ENCODE measurements around the gene GRIPAP1. TPM values are rescaled to one million over a fixed set of nuclear protein-coding genes. Genes with fewer than 3 reads are reported as not detected.

The GRIPAP1 gene
- total and polyA plus RNA-seq, 4 donors = 29.1 to 116 (median 60.6) TPM

GRCh38 chrX:48934581-48935300 is 67.3 kb downstream of the GRIPAP1 start:
- Histone ChIP-seq H3K36me3 (ENCODE audit: control insufficient read depth, insufficient read depth, low read length) (peaks cover 15% of the 10 kb centered on the region), H3K27ac (ENCODE audit: low read depth, low read length) (no peak overlapping the region)
- WGBS (ENCODE audit: insufficient coverage) = 60% methylated on average over 1 of the region's 7 CpGs

GRCh38 chrX:48933757-48934156 is 68.3 kb downstream of the GRIPAP1 start:
- Histone ChIP-seq H3K27me3 (ENCODE audit: control insufficient read depth, insufficient read depth, low read length) (no peaks in the 10 kb centered on the region), H3K36me3 (ENCODE audit: control insufficient read depth, insufficient read depth, low read length) (peaks cover 15% of the 10 kb centered on the region), H3K4me1 (ENCODE audit: control insufficient read depth, insufficient read depth, low read length) (no peaks in the 10 kb centered on the region), H3K27ac (ENCODE audit: low read depth, low read length) (no peak overlapping the region), H3K4me3 (ENCODE audit: low read depth, low read length) (no peak overlapping the region), H3K9me3 (ENCODE audit: control insufficient read depth, insufficient read depth, low read length) (peaks cover 2% of the 10 kb centered on the region)
- 80% methylated on average over 1 of the region's 2 CpGs for WGBS (ENCODE audit: insufficient coverage)
- no peak for DNase-seq (ENCODE audit: low read depth in 4 of 6, low spot score in 6 of 6)

More at GRCh38 chrX:48934581-48935300, 67.3 kb downstream of the GRIPAP1 start:
- Histone ChIP-seq H3K9me3 (ENCODE audit: control insufficient read depth, insufficient read depth, low read length) (peaks cover 2% of the 10 kb centered on the region), H3K27me3 (ENCODE audit: control insufficient read depth, insufficient read depth, low read length) (no peaks in the 10 kb centered on the region), H3K4me1 (ENCODE audit: control insufficient read depth, insufficient read depth, low read length) (no peaks in the 10 kb centered on the region), H3K4me3 (ENCODE audit: low read depth, low read length) (no peak overlapping the region)
- DNase-seq (ENCODE audit: low read depth in 4 of 6, low spot score in 6 of 6) = no peak

- peaks cover 2% of the 10 kb centered on the region for H3K9me3 ChIP-seq (ENCODE audit: control insufficient read depth, insufficient read depth, low read length)
- no peak for DNase-seq (ENCODE audit: low read depth in 4 of 6, low spot score in 6 of 6)
- peaks cover 38% of the 10 kb centered on the region for H3K36me3 ChIP-seq (ENCODE audit: control insufficient read depth, insufficient read depth, low read length)
- H3K27me3 ChIP-seq (ENCODE audit: control insufficient read depth, insufficient read depth, low read length) = no peaks in the 10 kb centered on the region
- WGBS (ENCODE audit: insufficient coverage) = no CpG with 5 or more reads among the region's 2 CpGs
- H3K4me3 ChIP-seq (ENCODE audit: low read depth, low read length) = no peak overlapping the region
- no peak overlapping the region for H3K27ac ChIP-seq (ENCODE audit: low read depth, low read length)
- no peaks in the 10 kb centered on the region for H3K4me1 ChIP-seq (ENCODE audit: control insufficient read depth, insufficient read depth, low read length)
Observed at GRCh38 chrX:48927736-48928382, 74.2 kb downstream of the GRIPAP1 start.

- no CpG with 5 or more reads among the region's 5 CpGs for WGBS (ENCODE audit: insufficient coverage)
- Histone ChIP-seq H3K9me3 (ENCODE audit: control insufficient read depth, insufficient read depth, low read length) (peaks cover 2% of the 10 kb centered on the region), H3K27me3 (ENCODE audit: control insufficient read depth, insufficient read depth, low read length) (no peaks in the 10 kb centered on the region), H3K4me1 (ENCODE audit: control insufficient read depth, insufficient read depth, low read length) (no peaks in the 10 kb centered on the region), H3K27ac (ENCODE audit: low read depth, low read length) (no peak overlapping the region), H3K4me3 (ENCODE audit: low read depth, low read length) (no peak overlapping the region), H3K36me3 (ENCODE audit: control insufficient read depth, insufficient read depth, low read length) (peaks cover 42% of the 10 kb centered on the region)
- no peak for DNase-seq (ENCODE audit: low read depth in 4 of 6, low spot score in 6 of 6)
Observed at GRCh38 chrX:48927123-48927522, 74.9 kb downstream of the GRIPAP1 start.

- H3K36me3 ChIP-seq (ENCODE audit: control insufficient read depth, insufficient read depth, low read length) = peaks cover 42% of the 10 kb centered on the region
- no peak overlapping the region for H3K4me3 ChIP-seq (ENCODE audit: low read depth, low read length)
- DNase-seq (ENCODE audit: low read depth in 4 of 6, low spot score in 6 of 6) = no peak
- H3K27me3 ChIP-seq (ENCODE audit: control insufficient read depth, insufficient read depth, low read length) = no peaks in the 10 kb centered on the region
- 89% methylated on average over 5 of the region's 5 CpGs for WGBS (ENCODE audit: insufficient coverage)
- no peak overlapping the region for H3K27ac ChIP-seq (ENCODE audit: low read depth, low read length)
- no peaks in the 10 kb centered on the region for H3K9me3 ChIP-seq (ENCODE audit: control insufficient read depth, insufficient read depth, low read length)
- H3K4me1 ChIP-seq (ENCODE audit: control insufficient read depth, insufficient read depth, low read length) = peaks cover 4% of the 10 kb centered on the region
Observed at GRCh38 chrX:48924270-48924669, 77.8 kb downstream of the GRIPAP1 start.

- H3K36me3 ChIP-seq (ENCODE audit: control insufficient read depth, insufficient read depth, low read length) = peaks cover 42% of the 10 kb centered on the region
- peaks cover 6% of the 10 kb centered on the region for H3K4me1 ChIP-seq (ENCODE audit: control insufficient read depth, insufficient read depth, low read length)
- H3K27ac ChIP-seq (ENCODE audit: low read depth, low read length) = no peak overlapping the region
- no peak for DNase-seq (ENCODE audit: low read depth in 4 of 6, low spot score in 6 of 6)
- 88% methylated on average over 13 of the region's 13 CpGs for WGBS (ENCODE audit: insufficient coverage)
- no peaks in the 10 kb centered on the region for H3K9me3 ChIP-seq (ENCODE audit: control insufficient read depth, insufficient read depth, low read length)
- H3K27me3 ChIP-seq (ENCODE audit: control insufficient read depth, insufficient read depth, low read length) = no peaks in the 10 kb centered on the region
- no peak overlapping the region for H3K4me3 ChIP-seq (ENCODE audit: low read depth, low read length)
Observed at GRCh38 chrX:48923771-48924170, 78.3 kb downstream of the GRIPAP1 start.

Small RNA genes lying within 50 kb of the gene (small RNA-seq; reads per million reads assigned to genes)
- not detected for gene RNU6-722P (ENCODE audit: low replicate concordance)

Other genes with a start within 250 kb of the GRIPAP1 start
- not detected for gene GLOD5, start 240.5 kb downstream of the GRIPAP1 start, total RNA-seq
- not detected for gene GLOD5, start 240.5 kb downstream of the GRIPAP1 start, polyA plus RNA-seq (ENCODE audit: insufficient read length in 2 of 2)
- gene GATA1, start 215.7 kb downstream of the GRIPAP1 start, total RNA-seq = under 1 TPM; 0.39 to 0.59 TPM
- under 1 TPM; 0.22 to 0.45 TPM for gene GATA1, start 215.7 kb downstream of the GRIPAP1 start, polyA plus RNA-seq (ENCODE audit: insufficient read length in 2 of 2)
- gene HDAC6, start 200.2 kb downstream of the GRIPAP1 start, total RNA-seq = 100 to 1,000 TPM in 1 of 2 donors, 10 to 100 TPM in 1; 63.9 to 139 TPM
- 100 to 1,000 TPM; 150 to 194 TPM for gene HDAC6, start 200.2 kb downstream of the GRIPAP1 start, polyA plus RNA-seq (ENCODE audit: insufficient read length in 2 of 2)
- under 1 TPM in 1 of 2 donors, not detected in 1; 0.22 TPM for gene ERAS, start 175.8 kb downstream of the GRIPAP1 start, total RNA-seq
- gene ERAS, start 175.8 kb downstream of the GRIPAP1 start, polyA plus RNA-seq (ENCODE audit: insufficient read length in 2 of 2) = under 1 TPM; 0.73 to 0.78 TPM
- 10 to 100 TPM; 61.4 to 91.4 TPM for gene PCSK1N, start 166.7 kb downstream of the GRIPAP1 start, total RNA-seq
- gene PCSK1N, start 166.7 kb downstream of the GRIPAP1 start, polyA plus RNA-seq (ENCODE audit: insufficient read length in 2 of 2) = 100 to 1,000 TPM; 481 to 566 TPM
- gene TIMM17B, start 104.5 kb downstream of the GRIPAP1 start, total RNA-seq = 10 to 100 TPM; 18.0 to 42.4 TPM
- 10 to 100 TPM; 49.4 to 53.8 TPM for gene TIMM17B, start 104.5 kb downstream of the GRIPAP1 start, polyA plus RNA-seq (ENCODE audit: insufficient read length in 2 of 2)
- gene PQBP1, start 104.3 kb downstream of the GRIPAP1 start, total RNA-seq = 10 to 100 TPM; 28.9 to 67.9 TPM
- gene PQBP1, start 104.3 kb downstream of the GRIPAP1 start, polyA plus RNA-seq (ENCODE audit: insufficient read length in 2 of 2) = 10 to 100 TPM; 89.8 to 91.9 TPM
- gene SLC35A2, start 90.6 kb downstream of the GRIPAP1 start, total RNA-seq = 10 to 100 TPM; 10.4 to 14.2 TPM
- 10 to 100 TPM; 26.8 to 27.9 TPM for gene SLC35A2, start 90.6 kb downstream of the GRIPAP1 start, polyA plus RNA-seq (ENCODE audit: insufficient read length in 2 of 2)
- 10 to 100 TPM; 10.3 to 10.5 TPM for gene PIM2, start 83.2 kb downstream of the GRIPAP1 start, total RNA-seq
- 10 to 100 TPM; 11.9 to 13.1 TPM for gene PIM2, start 83.2 kb downstream of the GRIPAP1 start, polyA plus RNA-seq (ENCODE audit: insufficient read length in 2 of 2)
- 10 to 100 TPM; 27.9 to 35.7 TPM for gene OTUD5, start 44.7 kb downstream of the GRIPAP1 start, total RNA-seq
- 10 to 100 TPM; 74.0 to 81.4 TPM for gene OTUD5, start 44.7 kb downstream of the GRIPAP1 start, polyA plus RNA-seq (ENCODE audit: insufficient read length in 2 of 2)
- 1 to 10 TPM; 1.8 to 3.7 TPM for gene KCND1, start 30.4 kb downstream of the GRIPAP1 start, total RNA-seq
- gene KCND1, start 30.4 kb downstream of the GRIPAP1 start, polyA plus RNA-seq (ENCODE audit: insufficient read length in 2 of 2) = 1 to 10 TPM; 5.7 to 6.7 TPM
- gene TFE3, start 41.1 kb upstream of the GRIPAP1 start, total RNA-seq = 10 to 100 TPM; 13.1 to 21.7 TPM
- gene TFE3, start 41.1 kb upstream of the GRIPAP1 start, polyA plus RNA-seq (ENCODE audit: insufficient read length in 2 of 2) = 10 to 100 TPM; 36.5 to 41.3 TPM
- 1 to 10 TPM; 1.6 to 3.5 TPM for gene CCDC120, start 56.7 kb upstream of the GRIPAP1 start, total RNA-seq
- 10 to 100 TPM; 14.8 to 22.4 TPM for gene CCDC120, start 56.7 kb upstream of the GRIPAP1 start, polyA plus RNA-seq (ENCODE audit: insufficient read length in 2 of 2)
- 10 to 100 TPM in 1 of 2 donors, 1 to 10 TPM in 1; 7.3 to 16.1 TPM for gene PRAF2, start 71.7 kb upstream of the GRIPAP1 start, total RNA-seq
- 100 to 1,000 TPM; 122 to 128 TPM for gene PRAF2, start 71.7 kb upstream of the GRIPAP1 start, polyA plus RNA-seq (ENCODE audit: insufficient read length in 2 of 2)
- gene WDR45, start 77.6 kb upstream of the GRIPAP1 start, total RNA-seq = 10 to 100 TPM; 24.5 to 47.3 TPM
- gene WDR45, start 77.6 kb upstream of the GRIPAP1 start, polyA plus RNA-seq (ENCODE audit: insufficient read length in 2 of 2) = 10 to 100 TPM; 42.2 to 49.0 TPM
- gene GPKOW, start 121.5 kb upstream of the GRIPAP1 start, total RNA-seq = 10 to 100 TPM; 22.9 to 32.3 TPM
- 10 to 100 TPM; 34.2 to 35.6 TPM for gene GPKOW, start 121.5 kb upstream of the GRIPAP1 start, polyA plus RNA-seq (ENCODE audit: insufficient read length in 2 of 2)
- gene MAGIX, start 160.5 kb upstream of the GRIPAP1 start, total RNA-seq = 1 to 10 TPM; 2.0 to 6.2 TPM
- 1 to 10 TPM; 5.5 to 6.0 TPM for gene MAGIX, start 160.5 kb upstream of the GRIPAP1 start, polyA plus RNA-seq (ENCODE audit: insufficient read length in 2 of 2)
- gene PLP2, start 169.6 kb upstream of the GRIPAP1 start, total RNA-seq = 10 to 100 TPM in 1 of 2 donors, 1 to 10 TPM in 1; 3.6 to 26.1 TPM
- 10 to 100 TPM; 11.9 to 22.8 TPM for gene PLP2, start 169.6 kb upstream of the GRIPAP1 start, polyA plus RNA-seq (ENCODE audit: insufficient read length in 2 of 2)
- 1 to 10 TPM; 2.0 to 2.2 TPM for gene PRICKLE3, start 184.1 kb upstream of the GRIPAP1 start, total RNA-seq
- gene PRICKLE3, start 184.1 kb upstream of the GRIPAP1 start, polyA plus RNA-seq (ENCODE audit: insufficient read length in 2 of 2) = 1 to 10 TPM; 1.7 to 3.1 TPM
- gene SYP, start 197.9 kb upstream of the GRIPAP1 start, total RNA-seq = 100 to 1,000 TPM in 1 of 2 donors, 10 to 100 TPM in 1; 83.5 to 192 TPM
- 100 to 1,000 TPM; 299 to 344 TPM for gene SYP, start 197.9 kb upstream of the GRIPAP1 start, polyA plus RNA-seq (ENCODE audit: insufficient read length in 2 of 2)
- gene CACNA1F, start 231.1 kb upstream of the GRIPAP1 start, total RNA-seq = under 1 TPM; under 0.01 to 0.11 TPM
- under 1 TPM; 0.11 to 0.21 TPM for gene CACNA1F, start 231.1 kb upstream of the GRIPAP1 start, polyA plus RNA-seq (ENCODE audit: insufficient read length in 2 of 2)
- 1 to 10 TPM; 7.2 to 8.1 TPM for gene CCDC22, start 233.2 kb upstream of the GRIPAP1 start, total RNA-seq
- gene CCDC22, start 233.2 kb upstream of the GRIPAP1 start, polyA plus RNA-seq (ENCODE audit: insufficient read length in 2 of 2) = 10 to 100 TPM; 20.6 to 21.2 TPM